GM12891 (cell line): ENCODE results near the gene MBD5.

Experiments
- POLR2A ChIP-seq: IDR thresholded peaks from 2 replicates; pipeline ENCODE4 v1.6.1; 2011; ENCODE audit warnings: low read depth, low read length, control low read depth
- POLR2AphosphoS5 ChIP-seq: IDR thresholded peaks from 2 replicates; pipeline ENCODE4 v1.6.1; 2011; ENCODE audit warnings: low read depth, low read length, control low read depth
- SPI1 ChIP-seq: IDR thresholded peaks from 2 replicates; pipeline ENCODE4 v1.6.1; 2011; ENCODE audit warnings: low read depth, low read length, control low read depth

DNA sequence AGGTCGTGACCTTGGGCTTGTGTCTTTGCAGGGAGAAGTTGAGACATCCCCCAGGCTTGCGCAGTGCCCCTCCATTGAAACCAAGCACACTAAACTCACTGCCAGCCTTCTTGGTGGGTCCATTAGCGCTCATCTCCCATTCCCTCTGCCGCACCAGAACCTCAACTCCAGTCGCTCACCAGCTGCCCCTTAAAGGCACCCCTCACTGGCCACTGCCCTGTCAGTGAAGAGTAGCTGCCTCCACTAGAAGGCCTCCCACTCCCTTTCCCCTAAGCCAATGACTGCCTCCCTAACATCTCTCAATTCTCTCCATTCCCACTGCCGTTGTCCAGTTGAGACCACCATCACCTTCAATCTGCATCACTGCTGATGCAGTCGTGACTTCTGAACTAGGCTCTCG is 508.9 kb downstream of the MBD5 start:
- no peak for TF ChIP-seq POLR2A
- no peak for TF ChIP-seq POLR2AphosphoS5
- no peak for TF ChIP-seq SPI1
